GM12875 (cell line): ENCODE data around the gene GPS1.

Experiments
- H3K4me3 ChIP-seq: one replicate; pipeline ENCODE4 v1.5.1; 2011; ENCODE audit warnings: low read depth, low read length, control low read depth
- CTCF ChIP-seq: IDR thresholded peaks from 2 replicates; pipeline ENCODE4 v1.5.1; 2011; ENCODE audit warnings: low read depth, mild to moderate bottlenecking, control low read depth, inconsistent platforms, low read length, moderate library complexity, borderline replicate concordance; ENCODE audit not compliant: insufficient read depth

GPS1 gene

GRCh38 chr17:82041144-82041814 is 10.4 kb upstream of the GPS1 start:
- no peak for TF ChIP-seq CTCF
- no peak overlapping the region for H3K4me3 ChIP-seq

GRCh38 chr17:82042649-82043048 is 9.0 kb upstream of the GPS1 start:
- TF ChIP-seq CTCF, result no peak
- no peak overlapping the region for H3K4me3 ChIP-seq

- H3K4me3 ChIP-seq, result no peak overlapping the region
- TF ChIP-seq CTCF, result no peak
Measured at GRCh38 chr17:82043507-82043906, 8.2 kb upstream of the GPS1 start.

GRCh38 chr17:82045936-82046484 is 5.7 kb upstream of the GPS1 start:
- H3K4me3 ChIP-seq, result no peak overlapping the region
- TF ChIP-seq CTCF, result no peak

- no peak for TF ChIP-seq CTCF
- H3K4me3 ChIP-seq, result no peak overlapping the region
Measured at GRCh38 chr17:82046903-82047302, 4.8 kb upstream of the GPS1 start.

- TF ChIP-seq CTCF, result no peak
- H3K4me3 ChIP-seq, result no peak overlapping the region
Measured at GRCh38 chr17:82047379-82047778, 4.3 kb upstream of the GPS1 start.

- H3K4me3 ChIP-seq, result no peak overlapping the region
- TF ChIP-seq CTCF, result no peak
Measured at GRCh38 chr17:82047914-82048570, 3.7 kb upstream of the GPS1 start.
